ENCODE results near the gene SIL1. TPM values are rescaled to one million over a fixed set of nuclear protein-coding genes. Genes with fewer than 3 reads are reported as not detected.
A peak's percentile ranks its signal among the peaks of the same experiment; 100 is the strongest.

Gene SIL1
- total and polyA plus RNA-seq, 9 of the 15 experiments (the other 6 are each of a cell fraction or from before 2014, with no cell fraction given), result 1.3 to 30.5 (median 18.1) TPM

DNA sequence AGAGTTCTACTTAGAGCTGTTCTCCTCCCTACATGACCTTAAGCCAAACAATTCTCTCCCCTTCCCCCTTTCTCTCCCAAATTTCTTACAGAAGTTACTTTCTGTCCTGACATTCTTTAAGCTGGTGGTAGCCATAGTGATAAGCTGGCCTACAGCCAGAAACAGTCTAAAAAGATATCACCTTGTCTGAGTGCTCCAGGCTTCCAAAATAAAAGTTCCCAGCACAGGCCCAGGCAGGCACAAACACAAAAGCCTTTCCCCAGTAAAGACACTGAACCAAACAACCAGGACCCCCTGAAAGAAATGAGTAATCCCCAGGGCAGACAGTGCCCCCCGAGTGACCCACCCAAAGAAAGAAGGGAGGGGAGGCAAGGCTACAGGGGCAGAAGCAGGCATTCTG, 19.2 kb downstream of the SIL1 start (continued):
- TF ChIP-seq, protein P1, sequence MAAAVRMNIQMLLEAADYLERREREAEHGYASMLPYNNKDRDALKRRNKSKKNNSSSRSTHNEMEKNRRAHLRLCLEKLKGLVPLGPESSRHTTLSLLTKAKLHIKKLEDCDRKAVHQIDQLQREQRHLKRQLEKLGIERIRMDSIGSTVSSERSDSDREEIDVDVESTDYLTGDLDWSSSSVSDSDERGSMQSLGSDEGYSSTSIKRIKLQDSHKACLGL (CRISPR knock-in tag; IDR thresholded peaks at IDR 0.05; ENCODE audit: borderline replicate concordance, poor library complexity, severe bottlenecking), result no peak
- TF ChIP-seq MYBL2 (IDR thresholded peaks at IDR 0.05; ENCODE audit: low read depth) (no peak), MYBL2 (CRISPR knock-in tag; IDR thresholded peaks at IDR 0.05; ENCODE audit: borderline replicate concordance) (no peak), ZBED1 (IDR thresholded peaks at IDR 0.05) (no peak), ZNF174 (CRISPR knock-in tag; IDR thresholded peaks at IDR 0.05) (no peak), ESRRB (CRISPR knock-in tag; IDR thresholded peaks at IDR 0.05; ENCODE audit: borderline replicate concordance) (no peak), PRMT5 (CRISPR knock-in tag; IDR thresholded peaks at IDR 0.05) (no peak), FOS (IDR thresholded peaks at IDR 0.05; ENCODE audit: extremely low read depth, insufficient read length) (no peak), ZNF12 (CRISPR knock-in tag; IDR thresholded peaks at IDR 0.05) (no peak)

DNA sequence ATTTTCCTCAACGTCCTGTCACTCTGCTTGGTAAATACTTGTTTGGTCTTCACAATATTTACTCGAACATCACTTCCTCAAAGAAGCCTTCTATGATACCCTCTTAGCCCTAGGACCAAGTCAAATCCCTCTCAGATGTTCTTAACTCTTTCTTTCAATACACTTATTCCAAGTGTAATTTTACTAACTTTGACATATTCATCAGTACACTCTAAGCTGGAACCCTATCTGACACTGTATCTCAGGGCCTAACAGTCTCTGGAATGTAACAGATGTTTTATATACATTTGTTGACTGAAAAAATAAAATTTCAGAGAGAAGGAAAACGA, 19.6 kb downstream of the SIL1 start:
- Histone ChIP-seq H3K9me1 (ENCODE audit: control insufficient read depth, insufficient read depth, low read length) (no peaks in the 10 kb centered on the region), H3K36me3 (ENCODE audit: control insufficient read depth, insufficient read depth, low read length) (no peaks in the 10 kb centered on the region), H3K9me3 (replicated peaks; ENCODE audit: control insufficient read depth, insufficient read depth, low read depth, low read length) (no peaks in the 10 kb centered on the region), H3K4me3 (no peak overlapping the region), H2AFZ (ENCODE audit: low read depth, low read length) (no peak overlapping the region), H3K79me2 (ENCODE audit: control insufficient read depth, insufficient read depth, low read length) (peaks cover 16% of the 10 kb centered on the region; the same call in 2 of the 3 replicates), H3K4me1 (replicated peaks in 1 of 2; ENCODE audit: control insufficient read depth in 2 of 2, insufficient read depth in 2 of 2, low read length in 2 of 2) (peaks cover 14 to 20% of the 10 kb centered on the region in 2 experiments), H3K27ac (ENCODE audit: extremely low read depth, low read depth, low read length) (no peak overlapping the region), H3K4me2 (ENCODE audit: insufficient read depth, low read length) (no peak overlapping the region), H3K27me3 (ENCODE audit: control insufficient read depth in 2 of 2, insufficient read depth in 2 of 2, low read length in 2 of 2) (no peaks in the 10 kb centered on the region), H3K9ac (ENCODE audit: insufficient read depth in 1 of 2, low read depth in 2 of 2, low read length in 2 of 2) (no peak overlapping the region), H4K20me1 (replicated peaks; ENCODE audit: control insufficient read depth, insufficient read depth, low read length) (peaks cover 18% of the 10 kb centered on the region; the same call in 1 of the 2 replicates)
- DNase-seq (ENCODE audit: extremely low read depth in 1 of 4, low spot score in 3 of 4) (no peak), FAIRE-seq (no peak), ATAC-seq (peak; percentile 14; the same call in 2 of the 3 replicates)
- ChIA-PET POLR2A (interaction anchor here (1.1 kb wide), 1 partner anchor 9 kb away, joined by 4 read pairs; no protein-coding TSS in a partner anchor), CTCF (ENCODE audit: low intra/inter-chr PET ratio) (no interaction called here)
- TF ChIP-seq TAF7 (tag; IDR thresholded peaks at IDR 0.05) (no peak), SIX5 (IDR thresholded peaks at IDR 0.05; ENCODE audit: borderline replicate concordance in 1 of 2, insufficient read depth in 1 of 2, low read depth in 1 of 2, low read length in 2 of 2) (no peak), ZFP36 (IDR thresholded peaks at IDR 0.05; ENCODE audit: low read depth, low read length, partially characterized antibody) (peak; percentile 34)
- TF ChIP-seq, protein P2, sequence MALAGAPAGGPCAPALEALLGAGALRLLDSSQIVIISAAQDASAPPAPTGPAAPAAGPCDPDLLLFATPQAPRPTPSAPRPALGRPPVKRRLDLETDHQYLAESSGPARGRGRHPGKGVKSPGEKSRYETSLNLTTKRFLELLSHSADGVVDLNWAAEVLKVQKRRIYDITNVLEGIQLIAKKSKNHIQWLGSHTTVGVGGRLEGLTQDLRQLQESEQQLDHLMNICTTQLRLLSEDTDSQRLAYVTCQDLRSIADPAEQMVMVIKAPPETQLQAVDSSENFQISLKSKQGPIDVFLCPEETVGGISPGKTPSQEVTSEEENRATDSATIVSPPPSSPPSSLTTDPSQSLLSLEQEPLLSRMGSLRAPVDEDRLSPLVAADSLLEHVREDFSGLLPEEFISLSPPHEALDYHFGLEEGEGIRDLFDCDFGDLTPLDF (CRISPR knock-in tag; IDR thresholded peaks at IDR 0.05), result no peak
- WGBS (ENCODE audit: insufficient coverage, low coverage, missing lambda C conversion rate), result 15% methylated on average over 3 of the region's 3 CpGs
- intact Hi-C loops (cut with micrococcal nuclease) (no loop called here), in situ Hi-C loops (cut with MboI) (no loop called here)
- no TSS peak for BruUV-seq (replicated peaks)
